ENCODE data around the gene ATRIP.

The ATRIP gene

DNA sequence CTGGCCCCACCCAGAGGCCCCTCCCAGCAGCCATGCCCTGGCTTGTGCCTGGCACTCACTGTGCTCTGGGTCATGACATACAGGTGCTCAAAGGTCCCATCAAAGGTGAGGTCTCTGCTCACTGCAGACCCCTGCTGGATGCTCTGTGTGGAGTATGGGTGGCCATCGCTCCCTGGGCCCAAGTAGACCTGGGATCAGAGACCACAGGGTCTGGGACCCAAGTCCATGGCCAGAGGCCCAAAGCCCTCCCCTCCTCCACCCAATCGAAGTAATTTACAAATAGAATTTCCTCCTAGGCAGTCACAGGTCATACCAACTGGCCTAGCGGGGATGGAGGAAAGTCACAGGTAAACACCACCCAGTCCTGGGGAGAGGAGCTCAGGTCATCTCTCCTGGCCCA is 24.3 kb upstream of the ATRIP start:
- Histone ChIP-seq H3K4me1 (ENCODE audit: control insufficient read depth, low read length) (no peaks in the 10 kb centered on the region), H3K4me2 (ENCODE audit: low read length) (no peak overlapping the region), H4K20me1 (ENCODE audit: control insufficient read depth, insufficient read depth, low read depth, low read length) (no peaks in the 10 kb centered on the region), H3K9me3 (ENCODE audit: control insufficient read depth, insufficient read depth, low read length) (no peaks in the 10 kb centered on the region), H3K79me2 (ENCODE audit: control insufficient read depth, low read length) (no peaks in the 10 kb centered on the region), H3F3A (ENCODE audit: control insufficient read depth, insufficient read depth) (no peaks in the 10 kb centered on the region), H3K36me3 (ENCODE audit: control insufficient read depth, low read length) (no peaks in the 10 kb centered on the region), H3K27me3 (ENCODE audit: control insufficient read depth, low read length) (no peaks in the 10 kb centered on the region), H3K9me2 (replicated peaks; ENCODE audit: control insufficient read depth, low read length) (no peaks in the 10 kb centered on the region), H3K4me3 (ENCODE audit: low read length) (no peak overlapping the region), H3K27ac (ENCODE audit: low read depth, low read length) (no peak overlapping the region)
- no peak for TF ChIP-seq EZH2phosphoT487 (IDR thresholded peaks at IDR 0.05; ENCODE audit: borderline replicate concordance, low read length)
- TF ChIP-seq, protein P1, sequence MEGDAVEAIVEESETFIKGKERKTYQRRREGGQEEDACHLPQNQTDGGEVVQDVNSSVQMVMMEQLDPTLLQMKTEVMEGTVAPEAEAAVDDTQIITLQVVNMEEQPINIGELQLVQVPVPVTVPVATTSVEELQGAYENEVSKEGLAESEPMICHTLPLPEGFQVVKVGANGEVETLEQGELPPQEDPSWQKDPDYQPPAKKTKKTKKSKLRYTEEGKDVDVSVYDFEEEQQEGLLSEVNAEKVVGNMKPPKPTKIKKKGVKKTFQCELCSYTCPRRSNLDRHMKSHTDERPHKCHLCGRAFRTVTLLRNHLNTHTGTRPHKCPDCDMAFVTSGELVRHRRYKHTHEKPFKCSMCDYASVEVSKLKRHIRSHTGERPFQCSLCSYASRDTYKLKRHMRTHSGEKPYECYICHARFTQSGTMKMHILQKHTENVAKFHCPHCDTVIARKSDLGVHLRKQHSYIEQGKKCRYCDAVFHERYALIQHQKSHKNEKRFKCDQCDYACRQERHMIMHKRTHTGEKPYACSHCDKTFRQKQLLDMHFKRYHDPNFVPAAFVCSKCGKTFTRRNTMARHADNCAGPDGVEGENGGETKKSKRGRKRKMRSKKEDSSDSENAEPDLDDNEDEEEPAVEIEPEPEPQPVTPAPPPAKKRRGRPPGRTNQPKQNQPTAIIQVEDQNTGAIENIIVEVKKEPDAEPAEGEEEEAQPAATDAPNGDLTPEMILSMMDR (IDR thresholded peaks at IDR 0.05; ENCODE audit: low read depth, low read length, poor library complexity, severe bottlenecking), result peak; percentile 50

GRCh38 chr3:48422681-48423080 is 23.9 kb upstream of the ATRIP start:
- Histone ChIP-seq H3K36me3 (ENCODE audit: control insufficient read depth, low read length) (no peaks in the 10 kb centered on the region), H4K20me1 (ENCODE audit: control insufficient read depth, insufficient read depth, low read depth, low read length) (no peaks in the 10 kb centered on the region)

GRCh38 chr3:48423241-48423882 is 23.2 kb upstream of the ATRIP start:
- Histone ChIP-seq H3K9me2 (replicated peaks; ENCODE audit: control insufficient read depth, low read length) (no peaks in the 10 kb centered on the region), H3K79me2 (ENCODE audit: control insufficient read depth, low read length) (no peaks in the 10 kb centered on the region), H3K27ac (ENCODE audit: low read depth, low read length) (no peak overlapping the region), H3K27me3 (ENCODE audit: control insufficient read depth, low read length) (peaks cover 10% of the 10 kb centered on the region), H4K20me1 (ENCODE audit: control insufficient read depth, insufficient read depth, low read depth, low read length) (no peaks in the 10 kb centered on the region), H3F3A (ENCODE audit: control insufficient read depth, insufficient read depth) (no peaks in the 10 kb centered on the region), H3K36me3 (ENCODE audit: control insufficient read depth, low read length) (no peaks in the 10 kb centered on the region), H3K9me3 (ENCODE audit: control insufficient read depth, insufficient read depth, low read length) (no peaks in the 10 kb centered on the region), H3K4me1 (ENCODE audit: control insufficient read depth, low read length) (no peaks in the 10 kb centered on the region), H3K4me3 (ENCODE audit: low read length) (no peak overlapping the region), H3K4me2 (ENCODE audit: low read length) (no peak overlapping the region)
- TF ChIP-seq, protein P1 (IDR thresholded peaks at IDR 0.05; ENCODE audit: low read depth, low read length, poor library complexity, severe bottlenecking), result no peak
- no peak for TF ChIP-seq EZH2phosphoT487 (IDR thresholded peaks at IDR 0.05; ENCODE audit: borderline replicate concordance, low read length)

More at GRCh38 chr3:48422681-48423080, 23.9 kb upstream of the ATRIP start:
- Histone ChIP-seq H3K9me3 (ENCODE audit: control insufficient read depth, insufficient read depth, low read length) (no peaks in the 10 kb centered on the region), H3K4me3 (ENCODE audit: low read length) (no peak overlapping the region), H3K4me2 (ENCODE audit: low read length) (no peak overlapping the region), H3K4me1 (ENCODE audit: control insufficient read depth, low read length) (no peaks in the 10 kb centered on the region), H3K9me2 (replicated peaks; ENCODE audit: control insufficient read depth, low read length) (no peaks in the 10 kb centered on the region), H3K79me2 (ENCODE audit: control insufficient read depth, low read length) (no peaks in the 10 kb centered on the region), H3F3A (ENCODE audit: control insufficient read depth, insufficient read depth) (no peaks in the 10 kb centered on the region), H3K27me3 (ENCODE audit: control insufficient read depth, low read length) (peaks cover 3% of the 10 kb centered on the region; the same call in 1 of the 2 replicates), H3K27ac (ENCODE audit: low read depth, low read length) (no peak overlapping the region)
- TF ChIP-seq, protein P1 (IDR thresholded peaks at IDR 0.05; ENCODE audit: low read depth, low read length, poor library complexity, severe bottlenecking), result no peak
- TF ChIP-seq EZH2phosphoT487 (IDR thresholded peaks at IDR 0.05; ENCODE audit: borderline replicate concordance, low read length), result no peak
